GM21786 (cell line): ENCODE data around the gene ROGDI.
"Not testable (repeated sequence)": the region's sequence is repeated elsewhere in the genome, so short reads cannot be mapped to it uniquely, and the experiment has no call there.

Source experiments
- ATAC-seq: cut with Tn5 transposase; IDR thresholded peaks from one replicate; pipeline ENCODE4 v1.9.1; 2021; ENCODE audit not compliant: unreplicated experiment

ROGDI gene

DNA sequence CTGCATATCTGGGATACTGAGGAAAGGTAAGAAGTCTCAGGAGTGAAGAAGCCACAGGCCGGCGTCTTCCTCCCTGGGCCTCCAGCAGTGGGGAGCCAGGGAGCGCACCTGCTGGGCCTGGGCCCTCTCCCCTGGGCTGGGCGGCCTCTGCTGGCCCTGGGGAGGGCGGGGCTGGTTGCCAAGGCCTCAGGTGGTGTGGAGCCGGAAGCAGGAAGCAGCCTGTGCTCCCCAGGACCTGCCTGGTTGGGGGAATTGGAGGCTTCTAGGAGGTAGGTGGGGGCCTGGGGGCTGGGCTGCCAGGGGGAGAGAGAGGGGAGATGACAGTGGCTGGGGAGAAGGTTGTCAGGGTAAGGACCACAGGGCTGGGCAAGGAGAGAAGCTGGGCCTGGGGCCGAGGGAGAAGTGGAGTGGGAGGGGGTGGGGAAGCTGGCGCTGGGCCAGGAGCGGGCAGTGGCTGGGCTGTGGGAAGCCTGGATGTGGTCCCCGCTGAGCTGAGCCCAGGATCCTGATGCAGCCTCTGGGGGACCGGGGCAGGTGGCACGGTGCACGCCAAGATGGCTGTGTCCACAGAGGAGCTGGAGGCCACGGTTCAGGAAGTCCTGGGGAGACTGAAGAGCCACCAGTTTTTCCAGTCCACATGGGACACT lies 7.1 kb downstream of the ROGDI start, which contains the start of gene SMIM22:
SMIM22 (plus strand) TSS at position 189 of the 647 bp plus-strand sequence; CDS start at position 555, 366 bp downstream.
- ATAC-seq: no peak

DNA sequence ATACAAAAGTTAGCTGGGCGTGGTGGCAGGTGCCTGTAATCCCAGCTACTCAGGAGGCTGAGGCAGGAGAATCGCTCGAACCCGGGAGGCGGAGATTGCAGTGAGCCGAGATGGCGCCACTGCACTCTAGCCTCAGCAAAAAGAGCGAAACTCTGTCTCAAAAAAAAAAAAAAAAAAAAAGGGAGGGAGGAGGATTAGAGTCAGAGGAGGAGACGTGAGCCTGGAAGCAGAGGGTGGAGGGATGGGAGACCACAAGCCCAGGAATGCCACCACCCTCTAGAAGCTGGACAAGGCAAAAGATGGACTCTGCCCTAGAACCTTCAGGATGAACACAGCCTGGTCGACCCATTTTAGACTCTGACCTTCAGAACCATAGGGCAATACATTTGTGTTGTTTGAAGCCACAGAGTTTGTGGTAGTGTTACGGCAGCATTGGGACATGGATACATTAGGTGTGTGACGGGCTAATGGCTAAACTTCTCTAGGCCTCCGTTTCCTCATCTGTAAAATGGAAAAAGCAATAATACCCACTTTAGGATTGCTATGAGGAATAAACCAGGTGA lies 9.4 kb downstream of the ROGDI start:
- ATAC-seq: no peak

DNA sequence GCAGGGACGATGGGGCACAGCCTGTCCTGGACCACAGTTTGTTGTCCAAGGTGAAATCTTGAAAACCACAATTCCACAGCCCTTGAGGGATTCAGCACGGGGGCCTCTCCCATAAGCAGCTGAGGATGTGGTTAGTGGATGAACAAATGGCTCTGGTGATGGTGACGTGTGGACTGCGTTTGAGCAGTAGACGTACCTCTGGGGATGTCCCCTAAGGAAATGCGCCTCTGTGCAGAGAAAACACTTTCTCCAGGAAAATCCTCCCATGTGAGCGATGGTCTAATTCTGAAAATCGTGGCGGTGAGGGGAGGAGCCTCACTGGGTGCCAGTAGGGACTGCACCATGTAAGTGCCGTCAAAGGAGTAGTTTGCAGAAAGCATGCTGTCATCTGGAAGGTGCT lies 11.6 kb downstream of the ROGDI start:
- no peak for ATAC-seq

DNA sequence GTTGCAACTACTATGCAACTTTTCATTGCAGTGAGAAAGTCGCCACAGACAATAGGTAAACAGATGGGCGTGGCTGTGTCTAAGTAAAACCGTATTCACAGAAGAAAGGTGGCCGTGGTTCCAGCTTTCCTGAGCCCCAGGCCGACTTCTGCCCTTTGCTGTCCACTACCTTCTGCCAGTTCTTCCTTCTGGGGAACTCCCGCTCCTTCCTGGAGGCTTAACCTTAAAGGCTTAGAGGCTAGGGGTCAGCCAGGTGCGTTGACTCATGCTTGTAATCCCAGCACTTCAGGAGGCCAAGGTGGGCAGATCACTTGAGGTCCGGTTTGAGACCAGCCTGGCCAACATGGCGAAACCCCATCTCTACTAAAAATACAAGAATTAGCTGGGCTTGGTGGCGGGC lies 12.2 kb downstream of the ROGDI start:
- no peak for ATAC-seq

DNA sequence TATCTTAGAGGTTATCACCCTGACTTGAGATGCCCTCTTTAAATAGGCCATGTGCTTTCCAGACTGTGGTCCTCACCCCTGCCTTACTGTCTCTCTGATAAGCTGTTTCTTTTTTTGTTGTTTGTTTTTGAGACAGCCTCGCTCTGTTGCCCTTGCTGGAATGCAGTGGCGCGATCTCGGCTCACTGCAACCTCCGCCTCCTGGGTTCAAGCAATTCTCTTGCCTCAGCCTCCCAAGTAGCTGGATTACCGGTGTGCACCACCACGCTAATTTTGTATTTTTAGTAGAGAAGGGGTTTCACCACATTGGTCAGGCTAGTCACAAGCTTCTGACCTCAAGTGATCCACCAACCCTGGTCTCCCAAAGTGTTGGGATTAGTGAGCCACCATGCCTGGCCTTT lies 13.5 kb downstream of the ROGDI start:
- ATAC-seq: no peak

DNA sequence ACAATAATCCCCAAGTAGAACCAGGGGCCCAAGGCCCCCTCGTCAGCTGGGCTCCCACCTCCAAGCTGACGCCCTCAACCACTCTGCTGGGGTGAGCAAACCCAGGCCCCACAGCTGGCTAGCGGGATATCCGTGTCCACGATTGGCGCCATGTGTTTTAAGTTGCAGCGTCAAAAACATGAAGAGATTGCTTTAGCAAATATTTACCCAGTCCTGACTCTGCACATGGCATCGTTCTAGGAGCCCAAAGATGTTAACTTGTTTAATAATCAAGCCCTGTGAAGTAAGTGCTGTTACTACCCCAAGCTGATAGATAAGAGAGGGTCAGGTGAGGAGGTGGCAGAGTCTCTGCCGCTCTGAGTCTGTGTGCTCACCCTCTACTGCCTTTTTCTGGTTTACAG lies 13.9 kb downstream of the ROGDI start:
- ATAC-seq: no peak

DNA sequence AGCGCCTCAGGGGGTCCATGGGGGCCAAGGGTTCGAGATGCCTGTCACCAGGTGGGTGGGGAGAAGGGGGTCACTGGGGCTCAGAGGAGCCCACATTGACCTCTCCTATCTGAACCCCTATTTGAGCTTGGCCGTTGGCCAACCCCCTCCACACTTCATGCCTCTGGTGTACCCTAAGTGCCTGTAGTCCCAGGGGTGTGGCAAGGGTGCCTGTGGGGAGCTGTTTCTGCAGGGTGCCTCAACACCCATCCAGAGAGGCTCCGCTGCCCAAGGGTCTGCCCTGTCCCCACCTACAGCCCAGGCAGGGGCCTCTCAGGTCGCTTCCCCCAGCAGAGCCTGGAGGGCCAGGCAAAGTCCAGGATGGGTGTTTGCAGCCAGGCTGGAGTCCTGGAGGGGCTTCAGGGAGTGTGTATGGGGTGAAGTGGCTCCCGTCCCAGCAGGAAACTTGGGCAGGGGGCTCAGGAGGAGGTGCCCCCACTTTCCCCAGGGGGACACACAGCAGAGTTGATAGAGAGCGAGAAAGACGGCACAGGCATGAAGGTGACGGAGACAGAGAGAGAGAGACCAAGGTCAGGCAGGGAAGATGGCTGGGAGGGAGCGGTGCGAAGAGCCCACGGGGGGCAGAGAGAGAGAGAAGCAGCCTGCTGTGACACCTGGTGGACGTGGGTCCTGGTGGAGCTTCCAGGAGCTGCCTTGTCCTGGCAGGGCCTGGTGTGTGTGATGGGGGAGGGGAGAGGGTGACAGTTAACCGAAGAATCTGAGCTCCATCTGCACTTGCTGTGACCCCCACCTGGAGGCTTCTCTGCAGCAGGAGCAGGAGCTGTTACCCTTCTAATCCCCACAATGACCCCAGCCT lies 14.6 kb downstream of the ROGDI start, which contains the start of gene SEPTIN12:
SEPTIN12 (minus strand) TSS at position 719 of the 856 bp plus-strand sequence; CDS start at position 19, 700 bp downstream.
- no peak for ATAC-seq

DNA sequence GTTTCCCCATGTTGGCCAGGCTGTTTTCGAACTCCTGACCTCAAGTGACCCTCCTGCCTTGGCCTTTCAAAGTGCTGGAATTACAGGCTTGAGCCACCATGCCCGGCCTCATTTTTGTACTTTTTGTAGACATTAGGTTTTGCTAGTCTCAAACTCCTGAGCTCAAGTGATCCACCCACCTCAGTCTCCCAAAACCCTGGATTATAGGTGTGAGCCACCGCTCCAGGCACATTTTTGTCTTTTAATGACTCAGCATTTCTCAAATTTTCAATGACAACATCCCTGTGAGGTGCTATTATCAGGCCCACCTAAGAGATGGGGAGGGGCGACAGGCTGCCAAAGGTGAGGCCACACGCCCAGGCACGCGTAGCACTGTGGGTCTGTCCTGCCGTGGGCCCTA lies 15.4 kb downstream of the ROGDI start:
- ATAC-seq: no peak

DNA sequence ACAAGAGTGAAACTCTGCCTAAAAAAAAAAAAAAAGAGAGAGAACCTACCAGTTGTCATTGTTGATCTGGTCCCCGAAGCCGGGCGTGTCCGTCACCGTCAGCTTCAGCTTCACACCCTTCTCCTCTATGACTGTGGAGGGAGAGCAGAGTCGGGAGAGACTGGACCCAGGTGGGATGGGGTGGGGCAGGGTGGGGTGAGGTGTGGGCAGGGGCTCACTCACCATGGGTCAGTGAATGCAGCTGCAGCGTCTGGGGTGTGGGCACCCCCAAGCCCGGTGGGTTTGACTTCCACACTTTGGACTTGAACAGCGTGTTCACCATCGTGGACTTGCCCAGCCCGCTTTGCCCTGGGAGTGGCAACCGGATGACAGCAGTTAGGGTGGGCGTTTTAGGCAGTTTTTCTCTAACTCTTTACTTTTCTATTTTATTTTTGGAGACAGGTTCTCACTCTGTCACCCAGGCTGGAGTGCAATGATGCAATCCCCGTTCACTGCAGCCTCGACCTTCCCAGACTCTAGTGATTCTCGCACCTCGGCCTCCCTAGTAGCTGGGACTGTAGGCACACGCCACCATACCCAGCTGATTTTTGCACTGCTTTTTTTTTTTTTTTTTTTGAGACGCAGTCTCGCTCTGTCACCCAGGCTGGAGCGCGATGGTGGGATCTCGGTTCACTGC lies 16.5 kb downstream of the ROGDI start:
- no peak for ATAC-seq

DNA sequence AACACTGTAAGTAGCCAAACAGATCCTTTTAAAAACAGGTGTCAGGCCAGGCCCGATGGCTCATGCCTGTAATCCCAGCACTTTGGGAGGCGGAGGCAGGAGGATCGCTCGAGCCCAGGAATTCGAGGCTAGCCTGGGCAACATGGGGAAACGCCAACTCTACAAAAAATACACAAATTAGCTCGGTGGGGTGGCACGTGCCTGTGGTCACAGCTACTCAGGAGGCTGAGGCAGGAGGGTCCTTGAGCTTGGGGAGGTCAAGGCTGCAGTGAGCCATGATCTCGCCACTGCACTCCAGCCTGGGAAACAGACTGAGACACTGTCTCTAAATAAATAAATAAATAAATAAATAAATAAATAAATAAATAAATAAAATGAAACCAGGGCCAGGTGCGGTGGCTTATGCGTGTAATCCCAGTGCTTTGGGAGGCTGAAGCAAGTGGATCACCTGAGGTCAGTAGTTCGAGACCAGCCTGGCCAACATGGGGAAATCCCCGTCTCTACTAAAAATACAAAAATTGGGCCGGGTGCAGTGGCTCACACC lies 17.9 kb downstream of the ROGDI start:
- not testable (repeated sequence) for ATAC-seq

DNA sequence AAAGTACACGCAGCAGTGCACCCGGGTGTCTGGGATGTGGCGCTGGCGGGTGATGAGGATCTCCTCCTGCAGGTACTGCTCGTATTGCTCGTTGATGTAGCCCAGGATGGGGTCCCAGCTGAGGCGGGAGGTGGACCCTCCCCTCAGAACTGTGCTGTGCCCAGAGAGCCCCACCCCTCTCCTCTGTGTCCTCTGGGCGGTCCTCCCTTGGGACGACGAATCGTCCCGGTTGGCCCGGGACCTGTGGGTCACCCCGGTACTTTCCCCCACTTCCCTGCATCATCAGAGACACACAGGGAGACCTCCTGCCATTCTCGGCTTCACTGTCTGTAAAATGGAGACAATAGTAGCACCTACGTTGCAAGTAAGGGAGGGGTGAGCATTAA lies 18.5 kb downstream of the ROGDI start:
- ATAC-seq: no peak

DNA sequence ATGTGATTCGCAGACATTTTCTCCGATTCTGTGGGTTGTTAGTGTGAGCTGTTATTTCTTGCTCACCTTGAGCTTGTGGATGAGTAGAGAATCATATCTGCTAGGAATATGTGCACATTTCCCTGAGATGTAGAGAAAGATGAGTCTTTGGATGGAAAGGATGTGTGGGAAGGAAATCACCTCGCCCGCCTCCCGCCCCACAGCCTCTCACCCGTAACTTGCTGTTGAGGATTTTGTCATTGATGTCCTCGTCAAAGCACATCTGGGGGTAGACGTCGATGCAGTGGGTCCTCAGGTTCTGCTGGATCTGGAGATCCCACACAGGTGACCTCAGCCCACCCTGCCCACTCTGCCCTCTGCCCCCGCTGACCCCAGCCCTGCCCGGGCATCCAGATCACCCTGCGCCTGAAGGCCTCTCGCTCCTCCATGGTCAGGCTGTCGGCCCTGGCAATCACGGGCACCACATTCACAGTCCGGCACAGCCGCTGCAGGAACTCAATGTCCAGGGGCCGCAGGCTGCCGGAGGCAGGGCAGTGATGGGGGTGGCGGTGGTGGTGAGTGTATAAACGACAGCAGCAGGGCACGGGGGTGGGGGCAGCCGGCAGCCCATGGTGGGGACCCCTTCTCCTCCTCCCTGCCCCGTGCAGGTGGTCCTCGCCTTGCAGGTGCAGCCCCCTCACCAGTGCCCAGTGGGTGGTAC lies 19.0 kb downstream of the ROGDI start:
- ATAC-seq: no peak

DNA sequence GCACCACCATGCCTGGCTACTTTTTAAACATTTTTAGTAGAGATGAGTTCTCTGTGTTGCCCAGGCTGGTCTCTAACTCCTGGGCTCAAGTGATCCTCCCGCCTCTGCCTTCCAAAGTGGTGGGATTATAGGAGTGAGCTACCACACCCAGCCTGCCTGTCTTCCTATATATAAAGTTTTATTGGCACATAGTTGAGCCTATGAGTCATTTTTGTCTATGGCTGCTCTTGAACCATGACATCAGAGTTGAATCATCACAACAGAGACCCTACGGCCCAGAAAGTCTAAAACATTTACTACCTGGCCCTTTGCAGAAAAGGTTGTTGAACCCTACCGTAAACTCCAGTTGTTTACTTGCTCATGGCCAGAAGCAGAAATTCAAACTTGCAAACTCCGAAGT lies 22.2 kb downstream of the ROGDI start:
- no peak for ATAC-seq

DNA sequence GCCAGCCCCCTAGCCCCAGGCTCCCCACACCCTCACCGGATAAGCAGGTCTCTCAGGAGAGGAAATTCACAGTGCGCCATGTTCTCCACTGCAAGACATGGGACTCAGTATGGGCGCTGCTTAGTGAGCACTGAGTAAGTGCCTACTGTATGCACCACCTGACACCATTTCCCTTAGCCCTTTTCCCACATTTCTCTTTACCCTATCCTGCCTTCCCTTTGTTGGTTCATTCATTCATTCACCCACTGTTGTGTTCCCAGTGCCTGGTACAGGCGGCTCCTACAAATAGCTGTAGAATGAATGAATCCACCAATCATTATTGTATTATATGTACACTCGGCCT lies 24.4 kb downstream of the ROGDI start:
- ATAC-seq: no peak

DNA sequence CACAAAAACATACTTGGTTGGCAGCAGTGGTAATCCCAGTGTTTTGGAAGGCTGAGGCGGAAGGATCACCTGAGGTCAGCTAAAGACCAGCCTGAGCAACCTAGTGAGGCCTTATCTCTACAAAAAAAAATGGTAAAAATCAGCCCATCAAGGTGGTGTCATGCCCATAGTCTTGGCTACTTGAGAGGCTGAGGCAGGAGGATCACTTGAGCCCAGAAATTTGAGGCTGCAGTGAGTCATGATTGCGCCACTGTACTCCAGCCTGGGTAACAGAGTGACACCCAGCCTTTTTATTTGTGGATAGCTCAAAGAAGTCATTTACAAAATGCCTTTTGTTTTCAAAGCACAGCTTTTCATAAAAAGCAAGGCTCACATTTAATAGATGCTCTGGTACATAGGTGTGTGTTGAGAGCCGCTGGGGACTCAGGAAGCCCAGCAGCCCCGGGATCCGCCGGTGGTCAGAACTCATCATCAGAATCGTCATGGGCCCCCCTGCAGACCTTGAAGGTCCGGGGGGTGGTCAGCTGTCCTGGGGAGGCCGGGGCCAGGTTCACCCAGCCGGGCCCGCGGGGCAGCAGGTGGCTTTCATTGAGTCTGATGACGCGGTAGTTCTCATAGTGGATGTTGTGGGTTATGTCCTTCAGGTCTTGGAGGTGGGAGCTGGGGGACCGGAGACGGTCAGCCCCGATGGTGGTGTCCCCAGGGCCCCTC lies 24.9 kb downstream of the ROGDI start:
- no peak for ATAC-seq

DNA sequence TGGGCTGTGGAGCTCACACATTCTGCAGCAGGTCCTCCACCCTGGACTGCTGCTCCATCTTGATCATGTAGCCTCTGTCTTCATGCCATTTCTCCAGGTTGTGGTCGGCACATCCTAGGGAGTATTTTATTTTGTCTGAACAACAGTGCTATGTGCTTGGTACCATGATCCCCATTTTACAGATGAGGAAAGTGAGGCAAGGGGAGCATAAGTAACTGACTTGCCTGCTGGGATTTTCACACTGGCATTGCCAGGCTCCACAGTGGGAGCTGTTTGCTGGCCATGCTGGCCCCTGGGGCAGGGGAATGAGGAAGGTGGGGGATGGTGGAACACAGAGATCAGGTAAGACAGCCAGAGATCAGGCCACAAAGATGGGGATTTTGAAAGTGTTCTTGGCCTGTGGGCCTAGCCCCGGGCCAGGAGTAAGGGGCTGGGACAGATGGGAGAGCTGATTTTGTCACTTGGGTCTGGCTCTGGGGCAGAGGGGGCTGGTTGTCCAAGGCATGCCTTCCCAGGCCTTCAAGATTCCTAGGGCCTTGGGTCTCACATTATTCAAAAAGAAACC lies 26.2 kb downstream of the ROGDI start:
- ATAC-seq: no peak

DNA sequence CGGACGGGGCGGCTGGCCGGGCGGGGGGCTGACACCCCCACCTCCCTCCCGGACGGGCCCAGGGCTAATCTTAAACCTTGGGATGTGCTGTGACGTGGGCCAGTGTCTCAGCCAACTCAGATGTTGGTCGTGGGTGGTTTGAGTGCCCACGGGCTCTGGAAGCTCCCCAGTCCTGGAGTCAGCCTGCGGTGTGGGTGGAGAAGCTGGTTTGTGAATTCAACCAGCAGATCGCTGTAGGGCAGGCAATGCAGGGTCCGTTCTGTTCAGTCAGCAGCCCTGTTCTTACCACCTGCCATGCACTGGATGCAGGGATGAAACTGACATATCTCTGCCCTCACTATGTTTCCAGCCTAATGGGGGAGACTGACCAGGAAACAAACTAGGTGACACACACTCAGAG lies 27.4 kb downstream of the ROGDI start:
- no peak for ATAC-seq

DNA sequence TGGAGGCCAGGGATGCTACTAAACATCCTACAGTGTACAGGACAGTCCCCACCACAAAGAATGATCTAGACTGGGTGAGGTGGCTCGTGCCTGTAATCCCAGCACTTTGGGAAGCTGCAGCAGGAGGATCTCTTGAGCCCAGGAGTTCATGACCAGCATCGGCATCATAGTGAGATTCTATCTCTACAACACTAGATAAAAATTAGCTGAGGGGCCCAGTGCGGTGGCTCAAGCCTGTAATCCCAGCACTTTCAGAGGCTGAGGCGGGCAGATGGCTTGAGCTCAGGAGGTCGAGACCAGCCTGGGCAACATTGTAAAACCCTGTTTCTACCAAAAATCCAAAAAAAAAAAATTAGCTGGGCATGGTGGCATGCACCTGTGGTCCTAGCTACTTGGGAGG lies 30.1 kb downstream of the ROGDI start:
- ATAC-seq: no peak

DNA sequence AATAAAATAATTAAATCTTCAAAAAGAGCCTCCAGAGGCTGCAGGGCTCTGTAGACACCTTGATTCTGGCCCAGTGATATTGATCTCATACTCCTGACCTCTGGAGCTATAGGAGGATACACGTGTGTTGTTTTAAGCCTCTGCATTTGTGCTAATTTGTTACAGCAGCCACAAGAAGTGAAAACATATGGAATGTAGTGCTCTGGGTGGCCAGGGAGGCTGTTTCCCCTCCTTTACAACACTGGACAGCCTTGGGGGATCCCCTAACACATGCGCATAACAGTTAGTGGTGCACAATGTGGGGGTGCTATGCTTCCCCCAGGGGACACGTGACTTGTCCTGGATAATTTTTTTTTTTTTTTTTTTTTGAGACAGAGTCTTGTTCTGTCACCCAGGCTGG lies 30.8 kb downstream of the ROGDI start:
- ATAC-seq: no peak

DNA sequence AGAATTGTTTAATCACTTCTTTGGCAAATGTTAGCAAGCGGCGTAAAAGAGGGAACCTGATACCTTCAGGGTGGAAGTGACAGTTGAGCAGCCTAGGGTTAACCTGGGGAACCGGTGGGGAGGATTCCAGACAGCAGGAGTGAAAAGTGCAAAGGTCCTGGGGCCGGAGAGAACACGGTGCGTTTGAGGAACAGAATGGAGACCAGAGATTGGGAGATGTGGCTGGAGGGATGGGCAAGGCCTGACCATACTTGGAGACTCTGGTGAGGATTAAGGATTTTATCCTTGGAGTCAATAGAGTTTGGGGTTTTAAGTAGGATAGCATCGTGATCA lies 33.2 kb downstream of the ROGDI start:
- ATAC-seq: no peak
